ENCODE results near the gene LYZL6. TPM values are rescaled to one million over a fixed set of nuclear protein-coding genes. Genes with fewer than 3 reads are reported as not detected.
A peak's percentile ranks its signal among the peaks of the same experiment; 100 is the strongest.

LYZL6 gene
- total RNA-seq, 1 experiment from 2014 or later = not detected

GRCh38 chr17:35891269-35891668 is 52.2 kb downstream of the LYZL6 start:
- no peak overlapping the region for H3K4me3 ChIP-seq (ENCODE audit: insufficient read depth, low read depth, low read length)
- no peaks in the 10 kb centered on the region for H3K27me3 ChIP-seq (ENCODE audit: control insufficient read depth, insufficient read depth, low read length)
- DNase-seq = no peak
- H3K36me3 ChIP-seq (replicated peaks; ENCODE audit: control insufficient read depth, insufficient read depth, low read length) = no peaks in the 10 kb centered on the region

- Histone ChIP-seq H3K36me3 (replicated peaks; ENCODE audit: control insufficient read depth, insufficient read depth, low read length) (no peaks in the 10 kb centered on the region), H3K27me3 (ENCODE audit: control insufficient read depth, insufficient read depth, low read length) (no peaks in the 10 kb centered on the region), H3K4me3 (ENCODE audit: insufficient read depth, low read depth, low read length) (no peak overlapping the region)
- peak; percentile 47 for DNase-seq
Observed at GRCh38 chr17:35890774-35891155, 52.7 kb downstream of the LYZL6 start.

DNA sequence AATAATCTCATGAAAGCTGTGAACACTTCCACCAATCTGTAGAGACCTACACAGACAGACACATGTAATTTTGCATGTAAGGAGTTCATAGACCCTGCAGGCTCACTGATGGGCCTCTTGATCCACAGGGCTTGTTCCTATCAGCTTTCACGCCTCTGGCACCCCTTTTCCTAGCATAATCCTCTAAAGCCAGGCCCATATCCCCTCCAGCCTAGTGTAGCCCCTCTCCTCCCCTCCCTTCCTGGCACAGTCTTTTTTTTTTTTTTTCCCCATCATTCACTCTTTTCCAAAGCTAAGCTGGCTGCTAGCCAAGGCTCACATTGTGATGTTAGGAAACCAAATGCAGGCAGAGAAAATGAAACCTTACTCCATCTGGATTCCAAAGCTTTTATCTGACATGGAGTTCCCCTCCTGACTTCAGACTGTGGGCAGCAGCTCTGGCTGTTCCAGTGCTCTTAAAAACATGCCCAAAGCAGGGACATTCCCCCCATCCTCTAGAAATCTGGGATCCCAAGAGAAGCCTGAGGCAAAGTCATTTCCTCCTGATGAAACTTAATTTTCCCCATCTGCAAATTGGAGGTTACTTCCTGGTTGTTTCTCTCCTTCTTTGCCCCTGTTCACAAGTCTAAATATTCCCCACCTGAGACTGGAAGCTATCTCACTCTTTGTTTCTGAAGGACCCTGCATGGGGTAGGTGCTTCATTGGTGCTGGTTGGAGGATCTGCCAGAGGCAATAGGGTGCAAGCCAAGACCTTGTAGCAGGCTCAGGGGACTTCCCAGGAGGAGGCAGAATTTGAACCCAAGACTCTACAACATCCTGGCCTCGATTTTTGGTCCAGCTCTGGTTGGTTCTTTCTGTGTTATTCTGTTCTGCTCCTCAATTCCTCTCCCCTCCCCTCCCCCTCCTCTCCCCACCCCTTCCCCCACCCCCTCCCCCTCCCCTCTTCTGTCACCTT is 53.4 kb downstream of the LYZL6 start:
- H3K36me3 ChIP-seq (replicated peaks; ENCODE audit: control insufficient read depth, insufficient read depth, low read length) = no peaks in the 10 kb centered on the region
- H3K27me3 ChIP-seq (ENCODE audit: control insufficient read depth, insufficient read depth, low read length) = no peaks in the 10 kb centered on the region
- DNase-seq = no peak
- no peak overlapping the region for H3K4me3 ChIP-seq (ENCODE audit: insufficient read depth, low read depth, low read length)

DNA sequence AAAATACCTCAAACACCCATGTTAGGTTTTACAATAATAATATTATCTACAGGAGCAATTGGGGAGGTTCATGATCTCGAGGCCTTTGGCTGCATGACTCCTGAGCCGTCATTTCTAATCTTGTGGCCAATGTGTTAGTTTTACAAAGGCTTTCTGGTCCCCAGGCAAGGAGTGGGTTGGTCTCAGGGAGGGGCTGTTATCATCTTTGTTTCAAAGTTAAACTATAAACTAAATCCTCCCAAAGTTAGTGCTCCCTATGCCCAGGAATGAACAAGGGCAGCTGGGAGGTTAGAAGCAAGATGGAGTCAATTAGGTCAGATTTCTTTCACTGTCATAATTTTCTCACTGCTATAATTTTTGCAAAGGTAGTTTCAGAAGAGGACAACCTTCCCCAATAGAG is 54.3 kb downstream of the LYZL6 start:
- Histone ChIP-seq H3K36me3 (replicated peaks; ENCODE audit: control insufficient read depth, insufficient read depth, low read length) (no peaks in the 10 kb centered on the region), H3K4me3 (ENCODE audit: insufficient read depth, low read depth, low read length) (no peak overlapping the region), H3K27me3 (ENCODE audit: control insufficient read depth, insufficient read depth, low read length) (no peaks in the 10 kb centered on the region)
- no peak for DNase-seq

Other genes with a start within 250 kb of the LYZL6 start
- 13.8 and 16.9 TPM in 2 replicates for gene RASL10B, start 212.1 kb downstream of the LYZL6 start, total RNA-seq (2014; rRNA removed; shearing (Covaris generic))
- gene GAS2L2, start 190.5 kb downstream of the LYZL6 start, total RNA-seq (2014; rRNA removed; shearing (Covaris generic)) = 0.10 TPM in 1 of 2 replicates, not detected in the other
- not detected in 2 replicates for gene C17orf50, start 182.8 kb downstream of the LYZL6 start, total RNA-seq (2014; rRNA removed; shearing (Covaris generic))
- not detected in 2 replicates for gene MMP28, start 148.1 kb downstream of the LYZL6 start, total RNA-seq (2014; rRNA removed; shearing (Covaris generic))
- gene TAF15, start 134.2 kb downstream of the LYZL6 start, total RNA-seq (2014; rRNA removed; shearing (Covaris generic)) = 20.2 and 32.0 TPM in 2 replicates
- not detected in 2 replicates for gene HEATR9, start 74.8 kb downstream of the LYZL6 start, total RNA-seq (2014; rRNA removed; shearing (Covaris generic))
- not detected in 2 replicates for gene CCL5, start 63.4 kb downstream of the LYZL6 start, total RNA-seq (2014; rRNA removed; shearing (Covaris generic))
- gene RDM1, start 12.9 kb downstream of the LYZL6 start, total RNA-seq (2014; rRNA removed; shearing (Covaris generic)) = 7.0 and 11.9 TPM in 2 replicates
- gene CCL16, start 37.8 kb upstream of the LYZL6 start, total RNA-seq (2014; rRNA removed; shearing (Covaris generic)) = not detected in 2 replicates
- gene CCL14, start 43.0 kb upstream of the LYZL6 start, total RNA-seq (2014; rRNA removed; shearing (Covaris generic)) = not detected in 2 replicates
- gene CCL15, start 57.8 kb upstream of the LYZL6 start, total RNA-seq (2014; rRNA removed; shearing (Covaris generic)) = not detected in 2 replicates
- gene CCL23, start 74.3 kb upstream of the LYZL6 start, total RNA-seq (2014; rRNA removed; shearing (Covaris generic)) = not detected in 2 replicates
- not detected in 2 replicates for gene CCL18, start 120.6 kb upstream of the LYZL6 start, total RNA-seq (2014; rRNA removed; shearing (Covaris generic))
- not detected in 2 replicates for gene CCL3, start 146.4 kb upstream of the LYZL6 start, total RNA-seq (2014; rRNA removed; shearing (Covaris generic))
- gene CCL4, start 160.1 kb upstream of the LYZL6 start, total RNA-seq (2014; rRNA removed; shearing (Covaris generic)) = not detected in 2 replicates
- gene TBC1D3B, start 232.9 kb upstream of the LYZL6 start, total RNA-seq (2014; rRNA removed; shearing (Covaris generic)) = 1.1 TPM in 1 of 2 replicates, not detected in the other